SK-MEL-5 (cell line): ENCODE results near the gene ATP1A4. TPM values are rescaled to one million over a fixed set of nuclear protein-coding genes. Genes with fewer than 3 reads are reported as not detected.

Experiments used
- DNase-seq: peaks from one replicate; pipeline ENCODE4 v3.0.0-alpha.2; 2016; ENCODE audit warnings: low read depth, low spot score
- in situ Hi-C: cut with HindIII; loops from 2 replicates; pipeline ENCODE4 v1.10.0; 2016; ENCODE audit warnings: low sequenced_read_pairs, high pct_unique_total_duplicates, low pct_unique_long_range_greater_than_20kb
- total RNA-seq: library from RNA; depleted of rRNA; stranded (reverse); fragments of >200 nt; shearing (Covaris generic); gene quantifications from 2 replicates; pipeline ENCODE4 v1.2.3, GENCODE V29; 2014

The ATP1A4 gene
- total RNA-seq, 1 experiment from 2014 or later: not detected

- in situ Hi-C loops: no loop called here
- no peak for DNase-seq
Measured at GRCh38 chr1:160207771-160208556, 56.6 kb downstream of the ATP1A4 start.

DNA sequence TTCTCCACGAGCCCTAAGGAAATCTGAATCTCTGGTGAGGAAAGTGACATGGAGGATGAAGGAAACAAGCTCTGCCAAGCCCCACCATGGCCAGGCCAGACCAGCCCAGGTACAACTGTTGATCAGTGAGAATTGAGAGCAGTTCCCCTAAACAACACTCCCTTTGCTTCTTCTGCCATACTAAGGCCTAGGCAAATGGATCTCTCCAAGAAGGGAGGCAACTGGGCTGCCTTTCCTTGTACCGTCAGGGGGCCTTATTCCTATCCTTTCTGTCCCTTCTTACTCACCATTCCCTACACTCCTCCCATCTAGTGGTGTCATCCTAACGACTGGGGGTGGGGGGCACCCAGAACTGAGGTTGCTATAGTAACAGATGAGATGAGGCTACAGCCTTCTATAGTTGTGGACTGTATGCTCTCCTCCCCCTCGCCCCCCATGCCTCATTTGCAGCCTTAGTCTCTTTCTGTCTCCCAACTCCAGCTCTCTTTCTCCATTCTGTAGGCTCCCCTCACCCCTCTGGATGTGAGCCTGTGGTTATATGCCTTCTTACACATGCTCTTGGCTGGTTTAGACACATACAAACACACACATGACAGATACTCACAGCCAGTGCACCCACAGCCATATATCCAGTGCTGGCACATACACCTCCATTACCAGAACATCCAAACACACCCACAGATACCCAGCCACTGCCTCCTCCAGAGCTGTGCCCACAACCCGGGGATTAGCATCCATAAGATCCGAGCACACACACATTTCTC is 57.3 kb downstream of the ATP1A4 start:
- DNase-seq: no peak
- in situ Hi-C loops: no loop called here

DNA sequence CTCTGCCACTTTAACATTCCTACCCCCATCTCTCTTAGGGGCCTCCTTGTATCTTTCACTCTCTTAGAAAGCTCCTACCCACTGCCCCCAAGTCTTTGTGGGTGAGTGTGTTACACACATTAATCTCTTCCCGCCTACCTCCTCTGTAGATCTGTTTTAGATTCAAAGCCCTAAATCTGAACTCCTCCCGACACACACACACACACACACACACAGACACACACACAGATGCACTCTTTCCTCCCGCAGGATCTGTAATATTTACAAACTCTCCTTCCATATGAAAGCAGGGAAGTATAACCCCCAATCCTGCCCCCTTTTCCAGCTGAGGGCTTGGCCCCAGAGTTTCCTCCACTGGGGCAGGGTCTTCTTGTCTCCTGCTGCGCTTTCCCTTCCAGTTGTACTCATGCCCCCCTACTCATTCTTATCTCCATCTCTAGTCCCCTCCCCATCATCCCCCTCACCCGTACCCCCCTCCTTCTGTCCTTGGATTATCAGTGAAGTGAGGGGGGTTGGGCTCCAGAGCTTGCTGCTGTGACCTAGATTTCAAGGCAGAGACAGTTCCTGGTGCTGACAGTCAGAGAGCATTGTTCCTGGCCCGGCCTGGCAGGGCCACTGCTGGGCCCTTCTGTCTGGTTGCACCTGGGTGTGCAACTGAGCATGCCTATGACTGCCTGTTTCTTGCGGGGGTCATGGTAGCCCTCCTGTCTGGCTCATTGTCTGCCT is 58.1 kb downstream of the ATP1A4 start:
- DNase-seq: no peak
- in situ Hi-C loops: no loop called here

DNA sequence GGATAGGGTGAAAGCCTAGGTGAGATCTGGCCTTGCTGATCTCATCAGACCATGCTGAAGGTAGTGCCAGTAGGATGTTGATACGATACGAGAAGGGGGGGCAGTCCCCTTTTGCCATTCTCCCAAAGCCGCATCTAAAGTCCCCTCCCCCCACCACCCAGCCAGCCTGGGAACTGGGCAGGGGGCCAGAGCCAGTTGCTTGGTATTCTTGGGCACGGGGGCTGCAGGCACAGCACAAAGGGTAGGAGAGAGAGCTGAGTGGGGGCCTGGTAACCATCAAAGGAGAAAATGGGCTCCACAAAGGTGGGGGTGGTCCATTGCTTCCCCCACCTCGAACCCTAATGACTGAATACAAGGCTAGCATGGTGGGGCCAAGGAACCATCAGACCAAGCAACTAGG is 59.2 kb downstream of the ATP1A4 start:
- no peak for DNase-seq
- in situ Hi-C loops: no loop called here

- in situ Hi-C loops: no loop called here
- DNase-seq: no peak
Measured at GRCh38 chr1:160211046-160211790, 59.8 kb downstream of the ATP1A4 start.

- no peak for DNase-seq
- in situ Hi-C loops: no loop called here
Measured at GRCh38 chr1:160214481-160215140, 63.2 kb downstream of the ATP1A4 start.

GRCh38 chr1:160216301-160216700 is 64.9 kb downstream of the ATP1A4 start:
- no peak for DNase-seq
- in situ Hi-C loops: no loop called here

- in situ Hi-C loops: no loop called here
- DNase-seq: no peak
Measured at GRCh38 chr1:160217481-160218051, 66.2 kb downstream of the ATP1A4 start.

DNA sequence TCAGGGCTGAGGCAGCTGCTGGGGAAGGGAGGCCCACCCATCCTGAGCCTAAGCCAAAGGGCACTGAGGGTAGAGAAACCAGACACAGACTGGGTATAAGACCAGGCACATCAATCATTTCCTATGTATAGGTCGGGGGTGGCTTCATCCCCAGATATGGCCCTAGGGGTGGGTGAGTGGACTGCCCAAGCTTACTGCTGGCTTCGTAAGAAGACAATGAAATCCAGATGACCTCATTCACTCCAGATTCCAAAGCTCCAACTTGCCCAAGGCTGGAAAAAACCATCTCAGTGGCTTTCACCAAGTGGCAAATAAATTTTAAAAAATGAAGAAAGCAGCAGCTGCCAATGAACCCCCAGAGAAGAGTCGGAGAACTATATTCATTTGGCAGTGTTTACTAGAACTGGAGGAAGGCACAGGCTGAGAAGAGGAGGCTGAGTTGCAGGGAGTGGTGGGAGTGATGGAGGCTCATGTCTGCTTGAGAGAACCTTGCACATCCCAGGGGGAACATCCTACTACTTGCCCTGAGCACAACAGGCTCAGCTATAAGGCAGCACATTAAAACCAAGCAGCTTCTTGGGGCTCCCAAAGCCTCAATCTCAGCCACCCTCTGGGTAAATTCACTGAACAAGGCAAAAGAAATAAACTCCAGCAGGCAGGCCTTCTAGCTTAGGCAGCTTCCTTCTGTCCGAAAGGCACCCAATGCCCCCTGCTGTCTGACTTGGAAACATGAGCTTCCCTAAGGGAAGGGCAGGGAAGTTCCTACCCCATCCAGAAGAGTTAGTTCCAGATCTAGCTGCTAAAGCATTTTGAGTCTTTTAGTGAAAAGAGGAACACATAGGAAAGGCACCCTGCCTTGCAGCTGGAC is 67.9 kb downstream of the ATP1A4 start:
- peak; percentile 71 for DNase-seq
- in situ Hi-C loops: no loop called here

GRCh38 chr1:160220301-160220700 is 68.9 kb downstream of the ATP1A4 start:
- no peak for DNase-seq
- in situ Hi-C loops: no loop called here

GRCh38 chr1:160221089-160221488 is 69.7 kb downstream of the ATP1A4 start:
- DNase-seq: no peak
- in situ Hi-C loops: no loop called here

DNA sequence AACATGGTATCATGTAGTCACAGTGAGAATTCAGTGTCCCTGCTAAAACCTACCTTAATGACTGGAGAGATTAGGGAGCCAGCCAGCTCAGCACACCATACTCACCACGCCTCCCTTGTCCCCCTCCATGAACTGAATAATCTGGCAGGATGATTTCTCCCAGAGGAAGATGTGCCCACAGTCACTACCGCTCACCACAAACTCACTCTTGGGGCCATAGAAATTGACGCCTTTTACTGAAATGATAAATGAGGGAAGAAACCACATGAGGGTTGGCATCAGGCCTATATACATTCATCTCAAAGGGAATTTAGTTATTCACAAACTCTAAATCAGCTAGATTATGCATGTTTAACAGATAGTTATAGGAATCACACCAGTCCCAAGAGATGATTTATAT is 71.1 kb downstream of the ATP1A4 start:
- DNase-seq: no peak
- in situ Hi-C loops: no loop called here

DNA sequence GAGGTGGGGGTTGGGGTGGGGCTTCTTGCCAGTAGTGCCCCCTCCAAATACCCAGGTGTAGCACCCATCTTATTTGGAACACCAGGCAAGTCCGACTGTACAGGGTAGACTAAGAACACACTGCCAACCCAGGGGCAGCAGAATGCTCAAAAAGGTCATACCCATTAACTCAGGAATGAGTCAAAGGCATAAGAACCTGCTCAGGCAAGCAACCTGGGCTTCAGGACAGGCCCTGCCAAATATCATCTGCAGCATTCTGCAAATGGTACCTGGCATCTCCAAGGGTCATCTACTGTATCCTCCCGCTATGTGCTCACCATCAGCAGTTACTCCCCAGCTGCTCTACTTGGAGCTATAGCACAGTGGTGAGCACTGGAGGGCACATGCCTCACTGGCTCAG is 73.2 kb downstream of the ATP1A4 start:
- no peak for DNase-seq
- in situ Hi-C loops: no loop called here

- in situ Hi-C loops: no loop called here
- no peak for DNase-seq
Measured at GRCh38 chr1:160225345-160225744, 73.9 kb downstream of the ATP1A4 start.

DNA sequence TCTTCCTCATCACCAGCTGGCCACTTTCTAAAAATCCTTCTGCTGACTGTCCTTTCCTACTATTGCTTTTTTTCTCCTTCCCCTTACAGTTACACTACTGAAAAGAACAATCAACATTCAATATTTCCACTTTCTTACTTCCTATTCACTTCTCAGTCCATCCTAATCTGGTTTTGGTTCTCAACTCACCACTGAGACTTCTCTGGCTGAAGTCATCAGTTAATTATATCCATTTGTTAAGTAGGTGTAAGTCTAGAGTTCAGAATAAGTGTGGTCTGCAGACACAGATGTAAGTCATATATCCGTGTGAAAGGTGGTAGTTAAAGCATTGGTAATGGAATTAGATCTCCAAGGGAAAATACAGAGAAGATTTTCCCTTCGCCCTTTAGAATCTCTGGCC is 75.2 kb downstream of the ATP1A4 start:
- in situ Hi-C loops: no loop called here
- no peak for DNase-seq

GRCh38 chr1:160227034-160227433 is 75.6 kb downstream of the ATP1A4 start:
- DNase-seq: no peak
- in situ Hi-C loops: no loop called here
